Suppressor macrophage (primary cell): ENCODE measurements around the gene EXD3.
A peak's percentile ranks its signal among the peaks of the same experiment; 100 is the strongest.
"Not testable (repeated sequence)": the region's sequence is repeated elsewhere in the genome, so short reads cannot be mapped to it uniquely, and the experiment has no call there.

Experiments used
- DNase-seq, 4 experiments: peaks; one replicate each; pipeline ENCODE4 v3.0.0-alpha.2; 2020 to 2022

Gene EXD3

GRCh38 chr9:137391411-137391754, 31.6 kb downstream of the EXD3 start:
- DNase-seq, result no peak

- DNase-seq, result no peak
These were observed 32.2 kb downstream of the EXD3 start for GRCh38 chr9:137390553-137391410.

GRCh38 chr9:137389428-137389746, 33.6 kb downstream of the EXD3 start:
- DNase-seq, result no peak

GRCh38 chr9:137388589-137389427, 34.2 kb downstream of the EXD3 start:
- no peak for DNase-seq

GRCh38 chr9:137387891-137388560, 34.9 kb downstream of the EXD3 start:
- DNase-seq, result no peak

GRCh38 chr9:137387114-137387890, 35.7 kb downstream of the EXD3 start:
- DNase-seq, result peak in 2 of 4 experiments; percentile 38 to 39

- DNase-seq, result not testable (repeated sequence)
These were observed 36.4 kb downstream of the EXD3 start for GRCh38 chr9:137386507-137387113.

- DNase-seq, result no peak
These were observed 37.8 kb downstream of the EXD3 start for GRCh38 chr9:137385061-137385655.

- DNase-seq, result no peak
These were observed 38.9 kb downstream of the EXD3 start for GRCh38 chr9:137383784-137384756.

GRCh38 chr9:137383081-137383783, 39.7 kb downstream of the EXD3 start:
- no peak for DNase-seq

GRCh38 chr9:137382444-137383080, 40.4 kb downstream of the EXD3 start:
- no peak for DNase-seq

GRCh38 chr9:137381501-137382443, 41.2 kb downstream of the EXD3 start:
- no peak for DNase-seq

GRCh38 chr9:137380606-137381005, 42.4 kb downstream of the EXD3 start:
- DNase-seq, result no peak

- DNase-seq, result no peak
These were observed 42.8 kb downstream of the EXD3 start for GRCh38 chr9:137380171-137380570.

GRCh38 chr9:137379761-137380161, 43.2 kb downstream of the EXD3 start:
- DNase-seq, result no peak

GRCh38 chr9:137378688-137379410, 44.1 kb downstream of the EXD3 start:
- not testable (repeated sequence) for DNase-seq

- no peak for DNase-seq
These were observed 46.6 kb downstream of the EXD3 start for GRCh38 chr9:137376386-137376785.
